K562 (cell line): ENCODE results near the gene CDK14.

Experiments
- CTCF ChIP-seq, 3 experiments: IDR thresholded peaks in 2 of 3; conservative IDR thresholded peaks in 1 of 3; 2 replicates each; pipeline ENCODE4 v1.5.1; 2011 to 2012; ENCODE audit warnings: low read length in 3 of 3, mild to moderate bottlenecking in 3 of 3, control low read depth in 2 of 3, improper control_type of control experiment in 1 of 3, inconsistent platforms in 1 of 3, low read depth in 1 of 3, mixed read lengths in 1 of 3, moderate library complexity in 1 of 3; ENCODE audit not compliant: insufficient read depth in 2 of 3
- EHMT2 ChIP-seq: fragments of 450-650 bp; IDR thresholded peaks from 2 replicates; pipeline ENCODE4 v1.6.1; 2018; ENCODE audit warnings: antibody characterized with exemption
- FOXJ3 ChIP-seq: sonication (generic); formaldehyde crosslinking; IDR thresholded peaks from 2 replicates; pipeline ENCODE4 v1.4.0; 2020; ENCODE audit warnings: mild to moderate bottlenecking, missing genetic modification reagents
- FOXK2 ChIP-seq, 2 experiments: fragments of 450-650 bp; IDR thresholded peaks in 1 of 2; conservative IDR thresholded peaks in 1 of 2; 2 replicates each; pipeline ENCODE4 v1.6.1; 2016; ENCODE audit warnings: low read depth in 2 of 2, mild to moderate bottlenecking in 1 of 2
- HDAC2 ChIP-seq: fragments of 450-650 bp; IDR thresholded peaks from 2 replicates; pipeline ENCODE4 v1.6.1; 2016; ENCODE audit warnings: mild to moderate bottlenecking
- NFE2 ChIP-seq: IDR thresholded peaks from 2 replicates; pipeline ENCODE4 v1.6.1; 2014; ENCODE audit warnings: antibody characterized with exemption, low read depth
- NFYB ChIP-seq: IDR thresholded peaks from 2 replicates; pipeline ENCODE4 v1.6.1; 2011; ENCODE audit warnings: mild to moderate bottlenecking, moderate library complexity; ENCODE audit not compliant: insufficient read length; ENCODE audit errors: extremely low read depth
- OTX1 ChIP-seq: fragments of 450-650 bp; formaldehyde crosslinking; IDR thresholded peaks from 2 replicates; pipeline ENCODE4 v1.4.0; 2022; ENCODE audit warnings: mild to moderate bottlenecking
- POLR2A ChIP-seq: fragments of 450-650 bp; conservative IDR thresholded peaks from 2 replicates; pipeline ENCODE4 v1.6.1; 2016
- POLR2AphosphoS2 ChIP-seq: IDR thresholded peaks from 2 replicates; pipeline ENCODE4 v1.6.1; 2012; ENCODE audit warnings: low read length, improper control_type of control experiment
- RAD21 ChIP-seq, 2 experiments: fragments of 250-450 bp in 1 of 2; fragments of 450-650 bp in 1 of 2; sonication (Bioruptor Pico) in 1 of 2; formaldehyde crosslinking in 1 of 2; IDR thresholded peaks in 1 of 2; conservative IDR thresholded peaks in 1 of 2; 2 replicates each; pipeline versions ENCODE4 v1.4.0 to v1.8.0; 2020 to 2022; ENCODE audit warnings: mild to moderate bottlenecking in 2 of 2, moderate library complexity in 1 of 2
- SMARCA4 ChIP-seq: fragments of 450-650 bp; IDR thresholded peaks from 2 replicates; pipeline ENCODE4 v1.6.1; 2016
- U2AF1 ChIP-seq: fragments of 200-400 bp; formaldehyde crosslinking; optimal IDR thresholded peaks from 2 replicates; pipeline ENCODE3; 2017; ENCODE audit warnings: mild to moderate bottlenecking, low read depth, low read length, moderate library complexity
- ZBTB7A ChIP-seq: IDR thresholded peaks from 2 replicates; pipeline ENCODE4 v1.6.1; 2011; ENCODE audit warnings: low read depth, mild to moderate bottlenecking, low read length, moderate library complexity, borderline replicate concordance; ENCODE audit not compliant: control insufficient read depth

GRCh38 chr7:90594751-90595317 is 1.3 kb upstream of the CDK14 start:
- TF ChIP-seq CTCF (IDR thresholded peaks at IDR 0.05 in 2 of 3, conservative IDR thresholded peaks at IDR 0.05 in 1 of 3; ENCODE audit: insufficient read depth in 2 of 3, low read depth in 1 of 3, low read length in 3 of 3) (no peak), NFYB (no peak), EHMT2 (no peak), RAD21 (CRISPR knock-in tag; conservative IDR thresholded peaks at IDR 0.05 in 1 of 2, IDR thresholded peaks at IDR 0.05 in 1 of 2) (no peak), POLR2A (no peak), OTX1 (CRISPR knock-in tag) (no peak), FOXJ3 (no peak), NFE2 (no peak), POLR2AphosphoS2 (no peak), FOXK2 (conservative IDR thresholded peaks at IDR 0.05 in 1 of 2, IDR thresholded peaks at IDR 0.05 in 1 of 2; ENCODE audit: low read depth in 2 of 2) (no peak), SMARCA4 (no peak), ZBTB7A (no peak), HDAC2 (no peak), U2AF1 (no peak)
